GM12878 (cell line): ENCODE data around the gene VSIG8. TPM values are rescaled to one million over a fixed set of nuclear protein-coding genes. Genes with fewer than 3 reads are reported as not detected.
A peak's percentile ranks its signal among the peaks of the same experiment; 100 is the strongest.

Experiments
- ATAC-seq: fragments of 200-7000 bp; cut with Tn5 transposase; 3 replicates; pipeline ENCODE4 v1.9.1; 2020; ENCODE audit warnings: mild to moderate bottlenecking, moderate library complexity
- BruUV-seq: library from RNA; stranded (reverse); fragments of 400-500 nt; replicated peaks from 2 replicates; lab custom pipeline; 2021; lab: Mats Ljungman, UMichigan
- CTCF ChIA-PET: fragments of 300-600 bp; sonication (Branson Sonifier 250); formaldehyde crosslinking; extraction: SDS; loops from one replicate; lab custom pipeline; 2021; ENCODE audit warnings: inconsistent platforms; lab: Yijun Ruan, JAX
- POLR2A ChIA-PET: fragments of 350-600 bp; formaldehyde crosslinking; extraction: SDS; loops from one replicate; lab custom pipeline; 2021; ENCODE audit warnings: inconsistent platforms; lab: Charles Lee
- RAD21 ChIA-PET: fragments of 300-600 bp; sonication (Branson Sonifier 250); formaldehyde crosslinking; loops from one replicate; lab custom pipeline; 2023; ENCODE audit warnings: antibody characterized with exemption; ENCODE audit not compliant: unreplicated experiment; lab: Charles Lee
- SMC1A ChIA-PET: fragments of 300-600 bp; sonication (Branson Sonifier 250); formaldehyde crosslinking; loops from one replicate; lab custom pipeline; 2023; ENCODE audit not compliant: unreplicated experiment, uncharacterized antibody; lab: Charles Lee
- DNase-seq: peaks from one replicate; pipeline ENCODE4 v3.0.0-alpha.2; 2011; ENCODE audit warnings: low read depth, low spot score
- FAIRE-seq: peaks from 3 replicates; lab custom pipeline; 2011; peaks lifted over from hg19 to GRCh38; lab: Jason Lieb, UNC
- H2AFZ ChIP-seq: 2 replicates; pipeline ENCODE4 v1.6.0; 2011; ENCODE audit warnings: low read depth, low read length, control low read depth; ENCODE audit not compliant: control insufficient read depth
- H3K27ac ChIP-seq: 2 replicates; pipeline ENCODE4 v1.5.1; 2011; ENCODE audit warnings: control low read depth; ENCODE audit not compliant: control insufficient read depth, insufficient read depth
- H3K27me3 ChIP-seq, 2 experiments: replicated peaks in 1 of 2; 2 replicates each; pipeline versions ENCODE4 v1.6.0 to v1.6.1; 2011; ENCODE audit warnings: low read length in 1 of 2; ENCODE audit not compliant: control insufficient read depth in 2 of 2, insufficient read depth in 2 of 2
- H3K36me3 ChIP-seq, 2 experiments: 2 replicates each; pipeline ENCODE4 v1.5.1; 2011; ENCODE audit warnings: low read length in 1 of 2; ENCODE audit not compliant: control insufficient read depth in 2 of 2, insufficient read depth in 2 of 2
- H3K4me1 ChIP-seq: 2 replicates; pipeline ENCODE4 v1.6.1; 2011; ENCODE audit warnings: mild to moderate bottlenecking, low read length, moderate library complexity, mixed read lengths; ENCODE audit not compliant: control insufficient read depth, insufficient read depth
- H3K4me2 ChIP-seq: 2 replicates; pipeline ENCODE4 v1.6.0; 2011; ENCODE audit warnings: control low read depth; ENCODE audit not compliant: control insufficient read depth, insufficient read depth
- H3K4me3 ChIP-seq: fragments of 200-600 bp; sonication (generic); 2 replicates; pipeline ENCODE4 v1.5.1; 2016
- H3K79me2 ChIP-seq: 2 replicates; pipeline ENCODE4 v1.6.0; 2011; ENCODE audit warnings: low read length; ENCODE audit not compliant: control insufficient read depth, insufficient read depth
- H3K9ac ChIP-seq: 2 replicates; pipeline ENCODE4 v1.8.0; 2011; ENCODE audit warnings: low read length, control low read depth, mixed read lengths; ENCODE audit not compliant: control insufficient read depth, insufficient read depth
- H3K9me3 ChIP-seq: replicated peaks from 3 replicates; pipeline ENCODE4 v1.5.1; 2011; ENCODE audit warnings: mild to moderate bottlenecking, low read length; ENCODE audit not compliant: control insufficient read depth, insufficient read depth
- H4K20me1 ChIP-seq: 2 replicates; pipeline ENCODE4 v1.6.0; 2011; ENCODE audit not compliant: control insufficient read depth, insufficient read depth
- E2F4 ChIP-seq: IDR thresholded peaks from 2 replicates; pipeline ENCODE4 v1.6.1; 2012; ENCODE audit warnings: low read depth, low read length, improper control_type of control experiment
- E2F8 ChIP-seq: fragments of 450-650 bp; IDR thresholded peaks from 2 replicates; pipeline ENCODE4 v1.6.1; 2018; ENCODE audit warnings: mild to moderate bottlenecking, low read depth, moderate library complexity; ENCODE audit not compliant: partially characterized antibody
- HDAC6 ChIP-seq: fragments of 200-600 bp; sonication (generic); IDR thresholded peaks from one replicate; pipeline ENCODE4 v1.8.0; 2017; ENCODE audit warnings: antibody characterized with exemption; ENCODE audit not compliant: unreplicated experiment
- IRF3 ChIP-seq: fragments of 450-650 bp; IDR thresholded peaks from 2 replicates; pipeline ENCODE4 v1.6.1; 2014; ENCODE audit warnings: mild to moderate bottlenecking
- KLF5 ChIP-seq: fragments of 450-650 bp; IDR thresholded peaks from 2 replicates; pipeline ENCODE4 v1.6.1; 2014; ENCODE audit warnings: mild to moderate bottlenecking; ENCODE audit not compliant: partially characterized antibody
- MLLT1 ChIP-seq: fragments of 450-650 bp; IDR thresholded peaks from 2 replicates; pipeline ENCODE4 v1.6.1; 2016; ENCODE audit warnings: mild to moderate bottlenecking
- TARDBP ChIP-seq: IDR thresholded peaks from 2 replicates; pipeline ENCODE4 v1.6.1; 2016; ENCODE audit warnings: borderline replicate concordance
- WGBS: methylation state at CpG from one replicate; pipeline ENCODE4 v1.1.6; 2016; ENCODE audit warnings: low lambda C conversion rate; ENCODE audit not compliant: insufficient replicate concordance, insufficient coverage; ENCODE audit errors: missing lambda C conversion rate; 5-methylcytosine and 5-hydroxymethylcytosine counted together
- in situ Hi-C: fragments of 300-500 bp; cut with MboI; formaldehyde crosslinking; loops from 9 replicates; pipeline ENCODE4 v1.14.3; 2018; ENCODE audit warnings: mixed read lengths
- intact Hi-C: fragments of 100-400 bp; cut with micrococcal nuclease; formaldehyde crosslinking; loops from one replicate; pipeline ENCODE4 v1.14.2; 2022; ENCODE audit not compliant: unreplicated experiment
- polyA plus RNA-seq, 11 experiments: library from polyadenylated mRNA; depleted of rRNA in 4 of 11; unstranded in 6 of 11; stranded (reverse) in 5 of 11; fragments of >200 nt; fragmentation: Nextera tagmentation in 4 of 11; fragmentation: Illumina TruSeq in 1 of 11; extraction: Ambion mirVana in 4 of 11; extraction: Trizol in 1 of 11; gene quantifications; 1 replicate in 1 of 11; 2 replicates in 10 of 11; pipeline versions ENCODE4 v1.2.1 to v1.2.3, GENCODE V29; 2011 to 2016; ENCODE audit warnings: inconsistent platforms in 2 of 11, missing spikeins in 2 of 11, low read depth in 1 of 11
- total RNA-seq, 4 experiments: library from RNA; depleted of rRNA in 3 of 4; stranded (reverse); fragments of >200 nt in 3 of 4; fragmentation: Illumina TruSeq in 1 of 4; extraction: Trizol in 1 of 4; gene quantifications; 2 replicates each; pipeline versions ENCODE4 v1.2.1 to v1.2.3, GENCODE V29; 2013 to 2021
- TF ChIP-seq, protein P1 (sequence below): fragments of 450-650 bp; IDR thresholded peaks from 2 replicates; pipeline ENCODE4 v1.6.1; 2017; ENCODE audit warnings: mild to moderate bottlenecking, low read depth, inconsistent platforms; ENCODE audit not compliant: poor library complexity, severe bottlenecking

VSIG8 gene
- total and polyA plus RNA-seq, 10 of the 15 experiments (the other 5 are each of a cell fraction or from before 2014, with no cell fraction given) = not detected

DNA sequence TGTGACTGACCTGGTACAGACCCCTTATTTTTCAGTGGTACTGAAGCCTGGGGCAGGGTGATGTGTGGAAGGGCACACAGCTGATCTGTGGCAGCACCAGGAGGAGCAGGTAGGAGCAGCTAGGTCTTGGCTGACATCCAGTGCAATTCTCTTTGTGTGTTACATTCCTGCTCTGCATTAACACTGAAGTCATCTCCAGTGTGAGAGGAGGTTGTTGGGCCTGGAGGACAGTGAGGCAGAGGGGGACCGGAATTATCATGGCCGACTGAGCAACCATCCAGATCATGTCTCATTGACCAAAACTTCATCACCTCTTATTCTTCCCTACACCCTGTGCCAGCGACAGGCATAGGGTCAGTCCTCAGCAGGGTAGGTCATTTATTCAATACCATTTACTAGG lies 34.3 kb downstream of the VSIG8 start:
- FAIRE-seq = no peak
- SMC1A ChIA-PET = interaction anchor here (0.9 to 3.4 kb wide), 5 partner anchors 9 to 76 kb away, joined by 3 to 21 read pairs (median 4); no protein-coding TSS in a partner anchor
- POLR2A ChIA-PET = no interaction called here

More for the DNA sequence above, 34.3 kb downstream of the VSIG8 start:
- in situ Hi-C loops (no loop called here), intact Hi-C loops (loop anchor here (2.0 to 5.0 kb wide), 2 partner anchors 29 to 46 kb away; partner anchors contain the start of gene DUSP23)
- WGBS = 76% methylated on average over 3 of the region's 3 CpGs
- ATAC-seq = no peak
- Histone ChIP-seq H3K36me3 (no peaks in the 10 kb centered on the region), H3K4me2 (peak overlapping the region; percentile 21), H3K4me1 (peaks cover 35% of the 10 kb centered on the region), H3K9ac (no peak overlapping the region), H4K20me1 (no peaks in the 10 kb centered on the region), H3K9me3 (peaks cover 2% of the 10 kb centered on the region; the same call in 1 of the 3 replicates), H3K4me3 (no peak overlapping the region), H3K27me3 (0 out of 4 replicates have a peak, but pooled peaks cover 0 to 4% of the 10 kb centered on the region in 2 experiments), H3K79me2 (no peaks in the 10 kb centered on the region), H3K27ac (no peak overlapping the region), H2AFZ (no peak overlapping the region)
- RAD21 ChIA-PET = interaction anchor here (0.7 to 1.0 kb wide), 4 partner anchors 28 to 699 kb away, joined by 3 to 5 read pairs (median 4); no protein-coding TSS in a partner anchor
- DNase-seq = no peak
- CTCF ChIA-PET = interaction anchor here (0.6 to 16.1 kb wide), 4 partner anchors 27 to 64 kb away, joined by 3 to 178 read pairs (median 5); partner anchors contain the start of gene FCRL6
- no TSS peak for BruUV-seq
- TF ChIP-seq HDAC6 = no peak
- TF ChIP-seq TARDBP = no peak
- no peak for TF ChIP-seq E2F4
- TF ChIP-seq IRF3 = no peak
- TF ChIP-seq, protein P1, sequence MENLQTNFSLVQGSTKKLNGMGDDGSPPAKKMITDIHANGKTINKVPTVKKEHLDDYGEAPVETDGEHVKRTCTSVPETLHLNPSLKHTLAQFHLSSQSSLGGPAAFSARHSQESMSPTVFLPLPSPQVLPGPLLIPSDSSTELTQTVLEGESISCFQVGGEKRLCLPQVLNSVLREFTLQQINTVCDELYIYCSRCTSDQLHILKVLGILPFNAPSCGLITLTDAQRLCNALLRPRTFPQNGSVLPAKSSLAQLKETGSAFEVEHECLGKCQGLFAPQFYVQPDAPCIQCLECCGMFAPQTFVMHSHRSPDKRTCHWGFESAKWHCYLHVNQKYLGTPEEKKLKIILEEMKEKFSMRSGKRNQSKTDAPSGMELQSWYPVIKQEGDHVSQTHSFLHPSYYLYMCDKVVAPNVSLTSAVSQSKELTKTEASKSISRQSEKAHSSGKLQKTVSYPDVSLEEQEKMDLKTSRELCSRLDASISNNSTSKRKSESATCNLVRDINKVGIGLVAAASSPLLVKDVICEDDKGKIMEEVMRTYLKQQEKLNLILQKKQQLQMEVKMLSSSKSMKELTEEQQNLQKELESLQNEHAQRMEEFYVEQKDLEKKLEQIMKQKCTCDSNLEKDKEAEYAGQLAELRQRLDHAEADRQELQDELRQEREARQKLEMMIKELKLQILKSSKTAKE = no peak
- TF ChIP-seq MLLT1 = no peak
- no peak for TF ChIP-seq KLF5
- no peak for TF ChIP-seq E2F8
